BLaER1 (cell line): ENCODE data around the gene ACTL6B.

Experiments
- H3K27ac ChIP-seq: shearing (Covaris generic); formaldehyde crosslinking; 2 replicates; pipeline ENCODE4 v1.8.1; 2022
- H3K27me3 ChIP-seq: shearing (Covaris generic); formaldehyde crosslinking; 2 replicates; pipeline ENCODE4 v1.8.1; 2022
- H3K36me3 ChIP-seq: shearing (Covaris generic); formaldehyde crosslinking; 2 replicates; pipeline ENCODE4 v1.8.1; 2022
- H3K4me1 ChIP-seq: shearing (Covaris generic); formaldehyde crosslinking; 2 replicates; pipeline ENCODE4 v1.8.1; 2022
- H3K4me2 ChIP-seq: shearing (Covaris generic); formaldehyde crosslinking; 2 replicates; pipeline ENCODE4 v1.8.1; 2022
- H3K4me3 ChIP-seq: shearing (Covaris generic); formaldehyde crosslinking; 2 replicates; pipeline ENCODE4 v1.8.1; 2022
- H3K9ac ChIP-seq: shearing (Covaris generic); formaldehyde crosslinking; 2 replicates; pipeline ENCODE4 v1.8.1; 2022
- H3K9me3 ChIP-seq: shearing (Covaris generic); formaldehyde crosslinking; 2 replicates; pipeline ENCODE4 v1.8.1; 2022
- H4K20me1 ChIP-seq: shearing (Covaris generic); formaldehyde crosslinking; 2 replicates; pipeline ENCODE4 v1.8.1; 2022
- Cebpa-rat ChIP-seq: shearing (Covaris generic); IDR thresholded peaks from 2 replicates; pipeline ENCODE4 v1.8.1; 2022

ACTL6B gene

DNA sequence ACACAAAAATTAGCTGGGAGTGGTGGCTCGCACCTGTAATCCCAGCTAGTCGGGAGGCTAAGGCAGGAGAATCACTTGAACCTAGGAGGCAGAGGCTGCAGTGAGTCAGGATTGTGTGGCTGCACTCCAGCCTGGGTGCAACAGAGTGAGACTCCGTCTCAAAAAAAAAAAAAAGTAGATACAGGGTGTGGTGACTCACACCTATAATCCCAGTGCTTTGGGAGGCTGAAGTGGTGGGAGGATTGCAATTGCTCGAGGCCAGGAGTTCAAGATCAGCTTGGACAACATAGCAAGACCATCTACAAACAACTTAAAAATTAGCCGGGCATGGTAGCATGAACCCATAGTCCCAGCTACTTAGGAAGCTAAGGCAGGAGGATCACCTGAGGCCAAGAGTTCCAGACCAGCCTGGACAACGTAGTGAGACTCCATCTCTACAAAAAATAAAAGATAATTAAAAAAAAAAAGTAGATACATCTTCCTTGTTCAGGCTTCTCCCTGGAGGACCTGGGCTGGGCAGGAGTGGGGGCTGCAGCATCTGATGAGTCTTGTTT, 41.9 kb downstream of the ACTL6B start:
- no peak for TF ChIP-seq Cebpa-rat
- peaks cover 30% of the 10 kb centered on the region for H3K4me1 ChIP-seq
- no peaks in the 10 kb centered on the region for H4K20me1 ChIP-seq
- H3K4me3 ChIP-seq = no peak overlapping the region
- no peaks in the 10 kb centered on the region for H3K9me3 ChIP-seq
- H3K27me3 ChIP-seq = no peaks in the 10 kb centered on the region
- no peak overlapping the region for H3K27ac ChIP-seq
- H3K9ac ChIP-seq = peak overlapping the region; percentile 83; the same call in 1 of the 2 replicates
- peak overlapping the region; percentile 100 for H3K4me2 ChIP-seq
- 0 out of 2 replicates have a peak, but pooled peaks cover 6% of the 10 kb centered on the region for H3K36me3 ChIP-seq

DNA sequence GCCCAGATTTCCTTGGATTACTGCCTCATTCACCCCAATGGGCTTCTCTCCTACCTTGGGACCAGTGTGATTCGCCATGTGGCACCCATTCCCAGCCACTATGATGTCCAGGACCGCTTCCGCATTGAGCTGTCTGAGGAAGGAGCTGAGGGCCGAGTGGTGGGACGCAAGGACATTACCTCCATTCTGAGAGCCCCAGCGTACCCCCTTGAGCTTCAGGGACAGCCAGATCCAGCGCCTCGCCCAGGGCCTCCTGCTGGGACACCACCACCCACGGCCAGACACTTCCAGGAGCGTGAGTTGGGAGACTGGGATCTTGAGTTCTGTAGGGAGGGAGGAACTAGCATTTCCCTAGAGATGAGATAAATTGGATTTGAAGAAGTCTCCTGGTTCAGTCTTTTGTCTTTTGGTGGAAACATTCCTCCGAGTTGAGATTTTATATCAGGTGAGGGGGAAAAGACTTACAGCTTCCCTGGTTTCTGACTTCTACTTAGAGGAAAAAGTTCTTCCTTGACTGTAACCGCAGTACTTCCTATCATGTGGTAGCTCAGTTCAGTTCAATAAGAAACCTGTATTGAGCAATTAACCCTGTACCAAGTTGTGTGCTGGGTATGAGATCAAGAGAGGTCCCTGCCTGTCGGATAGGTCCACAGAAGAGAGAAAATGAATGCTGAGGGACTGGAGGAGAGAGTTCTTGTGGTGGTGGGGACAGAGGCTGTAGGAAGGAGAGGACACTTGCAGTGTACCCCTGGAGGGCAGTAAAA, 42.7 kb downstream of the ACTL6B start:
- Histone ChIP-seq H3K27ac (0 out of 2 replicates have a peak overlapping the region, but pooled peaks have one; percentile 2), H3K4me3 (peak overlapping the region; percentile 79), H3K4me1 (peaks cover 30% of the 10 kb centered on the region), H3K4me2 (peak overlapping the region; percentile 100), H3K27me3 (no peaks in the 10 kb centered on the region), H3K36me3 (0 out of 2 replicates have a peak, but pooled peaks cover 6% of the 10 kb centered on the region), H3K9ac (peak overlapping the region; percentile 83; the same call in 1 of the 2 replicates), H3K9me3 (no peaks in the 10 kb centered on the region), H4K20me1 (no peaks in the 10 kb centered on the region)
- TF ChIP-seq Cebpa-rat = 0 out of 2 replicates have a peak, but pooled peaks have one; percentile 26

DNA sequence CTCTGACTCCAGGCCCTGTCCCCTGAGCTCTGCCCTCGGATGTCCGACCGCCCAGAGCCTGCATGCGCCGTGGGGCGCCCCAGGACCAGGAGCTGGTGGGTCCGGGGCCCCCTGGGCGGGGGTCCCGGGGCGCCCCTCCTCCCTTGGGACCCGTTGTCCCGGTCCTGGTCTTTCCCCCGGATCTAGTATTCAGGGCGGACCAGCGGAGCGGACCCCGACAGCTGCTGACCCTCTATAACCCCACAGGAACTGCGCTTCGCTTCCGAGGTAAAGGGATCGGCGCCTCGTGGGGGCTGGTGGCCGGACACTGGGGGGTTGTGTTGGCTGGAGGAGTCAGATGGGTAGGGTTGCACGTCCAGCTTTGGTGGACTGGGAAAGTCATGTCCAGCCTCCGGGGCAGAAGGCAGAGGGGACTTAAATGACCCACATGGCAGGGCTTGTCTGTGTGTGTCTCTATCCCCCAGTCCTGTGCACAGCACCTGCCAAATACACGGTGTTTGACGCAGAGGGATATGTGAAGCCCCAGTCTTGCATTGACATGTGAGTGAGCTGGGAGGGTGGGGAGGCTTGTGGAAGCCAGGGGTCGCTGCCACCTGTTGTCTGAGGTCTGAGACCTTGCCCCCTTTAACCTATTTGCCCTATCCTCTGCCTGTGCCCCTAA, 43.4 kb downstream of the ACTL6B start:
- Histone ChIP-seq H3K27me3 (no peaks in the 10 kb centered on the region), H3K4me1 (peaks cover 30% of the 10 kb centered on the region), H3K4me2 (peak overlapping the region; percentile 100), H3K27ac (peak overlapping the region; percentile 86), H4K20me1 (no peaks in the 10 kb centered on the region), H3K9ac (peak overlapping the region; percentile 83), H3K4me3 (peak overlapping the region; percentile 79), H3K36me3 (0 out of 2 replicates have a peak, but pooled peaks cover 6% of the 10 kb centered on the region), H3K9me3 (no peaks in the 10 kb centered on the region)
- no peak for TF ChIP-seq Cebpa-rat

DNA sequence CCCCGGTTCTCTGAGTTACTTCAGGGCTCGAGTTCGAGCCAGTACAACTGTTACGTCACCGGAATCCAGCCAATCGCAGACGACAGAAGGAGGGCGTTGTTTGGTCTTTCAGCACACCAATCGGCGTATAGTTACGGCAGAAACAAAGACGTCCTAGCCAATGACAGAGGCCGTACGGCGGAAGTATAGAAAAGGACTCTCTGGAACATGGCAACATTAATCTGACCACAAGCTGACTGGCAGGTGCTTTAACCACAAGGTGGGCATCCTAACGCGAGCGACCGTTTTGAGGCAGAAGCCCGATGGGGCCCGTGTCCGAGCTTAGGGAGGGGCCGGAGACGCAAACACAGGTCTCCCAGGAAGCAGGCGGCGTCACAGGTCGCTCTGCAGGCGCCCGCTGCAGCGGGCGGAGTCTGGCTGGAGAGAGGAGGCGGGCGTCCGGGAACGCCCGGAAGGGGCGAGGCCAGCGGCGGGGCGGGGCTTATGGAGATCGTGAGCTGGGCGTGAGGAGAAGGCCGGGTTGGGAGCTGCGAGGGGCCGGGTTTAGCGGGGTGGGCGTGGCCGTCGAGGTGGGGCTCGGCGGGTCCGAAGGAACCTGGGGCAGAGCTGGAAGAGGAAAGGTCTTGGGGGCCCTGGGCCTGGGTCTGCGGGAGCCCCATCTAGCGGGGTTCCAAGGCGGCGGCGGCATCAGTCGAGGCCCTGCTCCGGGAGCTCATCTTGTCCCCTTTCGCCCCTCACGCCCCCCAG, 44.1 kb downstream of the ACTL6B start, which contains the start of gene MOSPD3:
Gene MOSPD3, plus strand, starts transcription at position 558 of the 747 bp plus-strand sequence. CDS start 252 bp downstream, outside the sequence.
- Histone ChIP-seq H4K20me1 (no peaks in the 10 kb centered on the region), H3K4me3 (peak within 1 kb of the TSS; percentile 79), H3K4me1 (peaks cover 30% of the 10 kb centered on the region), H3K36me3 (0 out of 2 replicates have a peak, but pooled peaks cover 6% of the 10 kb centered on the region), H3K27me3 (no peaks in the 10 kb centered on the region), H3K9ac (peak within 1 kb of the TSS; percentile 83), H3K9me3 (no peaks in the 10 kb centered on the region), H3K27ac (peak within 1 kb of the TSS; percentile 86), H3K4me2 (peak within 1 kb of the TSS; percentile 100)
- TF ChIP-seq Cebpa-rat = peak; percentile 40; the same call in 1 of the 2 replicates

- TF ChIP-seq Cebpa-rat = no peak
- H3K4me2 ChIP-seq = no peak overlapping the region
- no peaks in the 10 kb centered on the region for H3K9me3 ChIP-seq
- no peak overlapping the region for H3K27ac ChIP-seq
- H3K36me3 ChIP-seq = 0 out of 2 replicates have a peak, but pooled peaks cover 6% of the 10 kb centered on the region
- no peaks in the 10 kb centered on the region for H4K20me1 ChIP-seq
- no peak overlapping the region for H3K9ac ChIP-seq
- H3K4me3 ChIP-seq = no peak overlapping the region
- peaks cover 42% of the 10 kb centered on the region for H3K4me1 ChIP-seq
- peaks cover 17% of the 10 kb centered on the region; the same call in 1 of the 2 replicates for H3K27me3 ChIP-seq
These were observed 46.3 kb downstream of the ACTL6B start for GRCh38 chr7:100609958-100610357.

GRCh38 chr7:100607111-100607510, 49.1 kb downstream of the ACTL6B start:
- Histone ChIP-seq H3K4me3 (no peak overlapping the region), H3K9me3 (no peaks in the 10 kb centered on the region), H3K4me1 (peaks cover 43% of the 10 kb centered on the region), H3K27me3 (peaks cover 22% of the 10 kb centered on the region; the same call in 1 of the 2 replicates), H3K4me2 (no peak overlapping the region), H4K20me1 (no peaks in the 10 kb centered on the region), H3K36me3 (no peaks in the 10 kb centered on the region), H3K27ac (no peak overlapping the region), H3K9ac (no peak overlapping the region)
- no peak for TF ChIP-seq Cebpa-rat

GRCh38 chr7:100606313-100606712, 49.9 kb downstream of the ACTL6B start:
- peak overlapping the region; percentile 70; the same call in 1 of the 2 replicates for H3K4me3 ChIP-seq
- peaks cover 22% of the 10 kb centered on the region; the same call in 1 of the 2 replicates for H3K27me3 ChIP-seq
- H3K36me3 ChIP-seq = no peaks in the 10 kb centered on the region
- H3K27ac ChIP-seq = no peak overlapping the region
- peak overlapping the region; percentile 99 for H3K4me2 ChIP-seq
- no peak for TF ChIP-seq Cebpa-rat
- H3K4me1 ChIP-seq = peaks cover 47% of the 10 kb centered on the region
- no peaks in the 10 kb centered on the region for H4K20me1 ChIP-seq
- no peak overlapping the region for H3K9ac ChIP-seq
- no peaks in the 10 kb centered on the region for H3K9me3 ChIP-seq

DNA sequence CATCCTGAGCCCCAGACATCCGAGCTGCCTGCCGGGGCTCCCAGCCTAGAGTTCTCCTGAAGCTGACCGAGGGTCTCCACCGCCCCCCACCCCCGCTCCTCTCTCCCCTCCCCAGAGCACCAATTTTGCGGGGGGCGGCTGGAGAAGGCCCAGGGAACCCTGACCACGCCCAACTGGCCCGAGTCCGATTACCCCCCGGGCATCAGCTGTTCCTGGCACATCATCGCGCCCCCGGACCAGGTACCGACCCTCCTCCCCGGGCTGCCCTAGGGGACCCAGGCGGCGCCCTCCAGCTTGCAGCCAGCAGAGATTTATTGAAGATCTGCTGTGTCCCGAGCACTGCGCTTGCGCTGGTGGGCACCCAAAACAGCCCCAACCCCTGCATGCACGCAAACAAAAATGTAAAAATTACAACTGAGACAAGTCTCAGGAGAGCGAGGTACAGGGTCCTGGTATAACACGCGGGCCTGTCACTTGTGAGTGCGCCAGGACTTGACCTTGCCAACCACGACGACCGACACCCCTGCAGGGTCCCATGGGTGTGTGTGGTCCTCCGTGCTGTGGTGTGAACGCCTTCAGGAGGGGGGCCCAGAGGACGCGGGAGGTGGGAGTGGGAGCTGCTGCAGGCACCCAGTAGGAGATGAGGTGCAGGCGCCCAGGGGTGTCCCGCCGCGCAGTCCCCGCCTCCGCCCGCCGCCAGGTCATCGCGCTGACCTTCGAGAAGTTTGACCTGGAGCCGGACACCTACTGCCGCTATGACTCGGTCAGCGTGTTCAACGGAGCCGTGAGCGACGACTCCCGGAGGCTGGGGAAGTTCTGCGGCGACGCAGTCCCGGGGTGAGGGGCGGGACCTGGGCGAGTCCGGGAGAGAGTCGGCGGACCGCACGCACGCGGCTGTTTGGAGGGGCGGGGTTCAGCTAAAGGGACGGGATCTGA, 51.0 kb downstream of the ACTL6B start:
- no peak for TF ChIP-seq Cebpa-rat
- H3K27ac ChIP-seq = peak overlapping the region; percentile 57; the same call in 1 of the 2 replicates
- peaks cover 22% of the 10 kb centered on the region; the same call in 1 of the 2 replicates for H3K27me3 ChIP-seq
- H3K36me3 ChIP-seq = no peaks in the 10 kb centered on the region
- peaks cover 53% of the 10 kb centered on the region for H3K4me1 ChIP-seq
- peak overlapping the region; percentile 99 for H3K4me2 ChIP-seq
- H4K20me1 ChIP-seq = no peaks in the 10 kb centered on the region
- peak overlapping the region; percentile 70 for H3K4me3 ChIP-seq
- no peaks in the 10 kb centered on the region for H3K9me3 ChIP-seq
- H3K9ac ChIP-seq = peak overlapping the region; percentile 71
